Activated CD8-positive, alpha-beta memory T cell treated with anti-CD3 and anti-CD28 coated beads for 36 hours (primary cell): ENCODE data around the gene PSMD9. TPM values are rescaled to one million over a fixed set of nuclear protein-coding genes. Genes with fewer than 3 reads are reported as not detected.

Experiments
- CTCF ChIA-PET: fragments of 350-600 bp; sonication (Branson Sonifier 250); formaldehyde crosslinking; loops from one replicate; lab custom pipeline; 2021; ENCODE audit warnings: antibody characterized with exemption; lab: Charles Lee
- POLR2A ChIA-PET: fragments of 350-600 bp; sonication (Branson Sonifier 250); formaldehyde crosslinking; loops from one replicate; lab custom pipeline; 2021; ENCODE audit warnings: antibody characterized with exemption; lab: Charles Lee
- total RNA-seq, 2 experiments: library from RNA; stranded (reverse); gene quantifications; one replicate each; pipeline ENCODE4 v1.2.3, GENCODE V29; 2021

Gene PSMD9
- total RNA-seq, 2 experiments from 2014 or later, result 70.8 to 73.7 TPM

DNA sequence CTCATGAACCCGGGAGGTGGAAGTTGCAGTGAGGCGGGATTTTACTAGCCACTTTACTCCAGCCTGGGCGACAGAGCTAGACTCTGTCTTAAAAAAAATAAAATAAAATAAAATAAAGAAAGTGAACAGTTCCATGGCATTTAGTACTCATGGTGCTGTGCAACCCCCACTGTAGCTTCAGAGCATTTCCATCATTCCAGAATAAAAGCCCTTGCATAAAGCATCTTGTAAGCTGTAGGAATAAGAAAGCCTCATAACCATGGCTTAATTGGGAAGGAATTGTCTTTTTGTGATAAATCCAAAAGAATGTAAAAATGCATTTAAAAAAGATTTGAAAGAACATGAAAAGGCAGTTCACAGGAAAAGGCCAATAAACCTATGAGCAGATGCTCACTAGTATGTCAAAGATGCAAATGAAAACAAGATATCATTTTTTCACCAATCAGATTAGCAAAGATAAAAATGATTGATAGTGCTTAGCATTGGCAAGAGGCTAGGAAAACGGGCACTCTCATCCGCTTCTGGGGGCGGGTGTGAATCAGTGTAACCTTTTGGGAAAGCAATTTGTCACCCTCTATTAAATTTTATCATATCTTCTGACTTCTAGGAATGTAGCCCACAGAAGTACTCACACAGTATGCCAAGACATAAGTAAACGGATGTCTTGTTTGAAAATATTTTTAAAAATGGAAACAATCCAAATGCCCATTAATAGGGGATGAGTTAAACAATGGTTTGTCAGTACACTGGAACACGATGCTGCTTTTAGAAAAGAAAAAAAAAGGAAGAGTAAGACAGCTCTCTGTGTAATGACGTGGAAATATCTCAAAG is 76.4 kb downstream of the PSMD9 start:
- ChIA-PET POLR2A (no interaction called here), CTCF (no interaction called here)

DNA sequence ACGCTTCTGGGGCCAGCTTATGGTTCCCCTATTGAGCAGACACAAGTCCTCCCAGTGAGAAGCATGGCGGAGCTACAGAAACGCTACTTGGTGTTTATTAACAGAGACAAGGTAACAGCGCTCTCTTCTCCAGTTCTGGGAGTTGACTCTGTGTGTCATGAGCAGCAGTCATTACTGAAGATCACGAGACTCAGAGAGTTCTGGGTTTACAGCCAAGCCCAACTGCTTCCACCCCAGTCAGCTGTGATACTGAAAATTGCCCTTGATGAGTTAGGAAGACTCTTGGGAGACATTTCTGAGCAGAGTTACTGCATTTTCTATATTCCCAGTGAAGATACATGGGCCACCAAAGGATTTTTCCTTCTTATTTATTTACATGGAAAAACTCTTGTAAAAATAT is 78.4 kb downstream of the PSMD9 start:
- ChIA-PET POLR2A (no interaction called here), CTCF (no interaction called here)

Other genes with a start within 250 kb of the PSMD9 start
- 1 to 10 TPM; 1.0 to 1.6 TPM for gene MORN3, start 219.1 kb upstream of the PSMD9 start, total RNA-seq
- gene TMEM120B, start 176.0 kb upstream of the PSMD9 start, total RNA-seq, result 10 to 100 TPM; 17.3 TPM
- gene RHOF, start 95.1 kb upstream of the PSMD9 start, total RNA-seq, result 100 to 1,000 TPM; 110 to 116 TPM
- 10 to 100 TPM; 22.2 to 23.4 TPM for gene SETD1B, start 84.8 kb upstream of the PSMD9 start, total RNA-seq
- not detected for gene HPD, start 29.9 kb upstream of the PSMD9 start, total RNA-seq
- under 1 TPM; 0.65 to 0.78 TPM for gene CFAP251, start 29.8 kb downstream of the PSMD9 start, total RNA-seq
- 1 to 10 TPM; 3.7 to 4.0 TPM for gene BCL7A, start 133.1 kb downstream of the PSMD9 start, total RNA-seq
- gene MLXIP, start 190.0 kb downstream of the PSMD9 start, total RNA-seq, result 10 to 100 TPM; 32.2 to 32.5 TPM